Smooth muscle cell (in vitro differentiated cells): ENCODE measurements around the gene MYH10. TPM values are rescaled to one million over a fixed set of nuclear protein-coding genes. Genes with fewer than 3 reads are reported as not detected.

Source experiments
- DNase-seq: peaks from one replicate; lab custom pipeline; 2025; ENCODE audit not compliant: unreplicated experiment; lab: John Stamatoyannopoulos, UW
- H2AFZ ChIP-seq: fragments of 200-600 bp; sonication (generic); 2 replicates; pipeline ENCODE4 v1.6.0; 2016; ENCODE audit warnings: antibody characterized with exemption, low read depth, mild to moderate bottlenecking
- H3F3A ChIP-seq: fragments of 200-600 bp; sonication (generic); 2 replicates; pipeline ENCODE4 v1.6.0; 2017; ENCODE audit warnings: antibody characterized with exemption, low read depth
- H3K27ac ChIP-seq: fragments of 200-600 bp; sonication (generic); 2 replicates; pipeline ENCODE4 v1.5.1; 2016; ENCODE audit warnings: low read depth, mild to moderate bottlenecking
- H3K27me3 ChIP-seq: fragments of 200-600 bp; sonication (generic); 2 replicates; pipeline ENCODE4 v1.6.1; 2016; ENCODE audit warnings: low read depth, mild to moderate bottlenecking
- H3K36me3 ChIP-seq: fragments of 200-600 bp; sonication (generic); 2 replicates; pipeline ENCODE4 v1.5.1; 2016; ENCODE audit warnings: low read depth
- H3K4me1 ChIP-seq: fragments of 200-600 bp; sonication (generic); 2 replicates; pipeline ENCODE4 v1.5.1; 2016; ENCODE audit warnings: low read depth
- H3K4me2 ChIP-seq: fragments of 200-600 bp; sonication (generic); 2 replicates; pipeline ENCODE4 v1.6.0; 2016; ENCODE audit warnings: mild to moderate bottlenecking
- H3K4me3 ChIP-seq: fragments of 200-600 bp; sonication (generic); 2 replicates; pipeline ENCODE4 v1.5.1; 2016; ENCODE audit warnings: mild to moderate bottlenecking
- H3K79me2 ChIP-seq: fragments of 200-600 bp; sonication (generic); 2 replicates; pipeline ENCODE4 v1.6.0; 2016; ENCODE audit warnings: low read depth, mild to moderate bottlenecking
- H3K9ac ChIP-seq: fragments of 200-600 bp; sonication (generic); 2 replicates; pipeline ENCODE4 v1.6.0; 2016; ENCODE audit warnings: low read depth
- H3K9me3 ChIP-seq: fragments of 200-600 bp; sonication (generic); replicated peaks from 2 replicates; pipeline ENCODE4 v1.5.1; 2016; ENCODE audit warnings: low read depth
- H4K20me1 ChIP-seq: fragments of 200-600 bp; sonication (generic); 2 replicates; pipeline ENCODE4 v1.6.0; 2016; ENCODE audit warnings: low read depth
- CTCF ChIP-seq: fragments of 200-600 bp; sonication (generic); IDR thresholded peaks from 2 replicates; pipeline ENCODE4 v1.5.1; 2017; ENCODE audit warnings: borderline replicate concordance, mild to moderate bottlenecking, antibody characterized with exemption; ENCODE audit not compliant: insufficient read depth, poor library complexity, severe bottlenecking
- WGBS: methylation state at CpG from one replicate; pipeline ENCODE4 v1.1.7; 2016; ENCODE audit warnings: low lambda C conversion rate; 5-methylcytosine and 5-hydroxymethylcytosine counted together
- polyA plus RNA-seq: library from polyadenylated mRNA; unstranded; fragments of >200 nt; fragmentation: Nextera tagmentation; extraction: Ambion mirVana; gene quantifications from 2 replicates; pipeline ENCODE4 v1.2.1, GENCODE V29; 2016
- total RNA-seq: library from RNA; depleted of rRNA; stranded (reverse); fragments of >200 nt; gene quantifications from 2 replicates; pipeline ENCODE4 v1.2.3, GENCODE V29; 2014

Gene MYH10
- total and polyA plus RNA-seq, 2 experiments from 2014 or later = 112 to 146 TPM

- no peak overlapping the region for H3K4me2 ChIP-seq
- H4K20me1 ChIP-seq = peaks cover 12% of the 10 kb centered on the region
- no peaks in the 10 kb centered on the region for H3K4me1 ChIP-seq
- H3F3A ChIP-seq = peaks cover 22% of the 10 kb centered on the region
- H3K27me3 ChIP-seq = no peaks in the 10 kb centered on the region
- no peak for TF ChIP-seq CTCF
- WGBS = 88% methylated on average over 19 of the region's 19 CpGs
- peaks cover 17% of the 10 kb centered on the region for H3K36me3 ChIP-seq
- no peak for DNase-seq
- no peak overlapping the region for H3K27ac ChIP-seq
- H3K4me3 ChIP-seq = no peak overlapping the region
- H3K9ac ChIP-seq = no peak overlapping the region
- H3K79me2 ChIP-seq = peaks cover 5% of the 10 kb centered on the region
- H2AFZ ChIP-seq = no peak overlapping the region
- no peaks in the 10 kb centered on the region for H3K9me3 ChIP-seq
Measured at GRCh38 chr17:8487130-8487645, 143.3 kb downstream of the MYH10 start.

- no peaks in the 10 kb centered on the region for H3K4me1 ChIP-seq
- H3K9me3 ChIP-seq = no peaks in the 10 kb centered on the region
- H3K4me2 ChIP-seq = no peak overlapping the region
- H3K27me3 ChIP-seq = no peaks in the 10 kb centered on the region
- no peak for DNase-seq
- H3K79me2 ChIP-seq = peaks cover 5% of the 10 kb centered on the region
- TF ChIP-seq CTCF = no peak
- H3F3A ChIP-seq = peaks cover 27% of the 10 kb centered on the region
- WGBS = 100% methylated on average over 1 of the region's 1 CpG
- no peak overlapping the region for H2AFZ ChIP-seq
- no peak overlapping the region for H3K27ac ChIP-seq
- H4K20me1 ChIP-seq = peaks cover 24% of the 10 kb centered on the region
- peaks cover 16% of the 10 kb centered on the region for H3K36me3 ChIP-seq
- H3K9ac ChIP-seq = no peak overlapping the region
- no peak overlapping the region for H3K4me3 ChIP-seq
Measured at GRCh38 chr17:8485491-8485890, 145.0 kb downstream of the MYH10 start.

- peaks cover 30% of the 10 kb centered on the region for H4K20me1 ChIP-seq
- no peak overlapping the region for H2AFZ ChIP-seq
- peaks cover 5% of the 10 kb centered on the region for H3K79me2 ChIP-seq
- WGBS = 96% methylated on average over 1 of the region's 1 CpG
- TF ChIP-seq CTCF = no peak
- no peaks in the 10 kb centered on the region for H3K9me3 ChIP-seq
- no peaks in the 10 kb centered on the region for H3K4me1 ChIP-seq
- no peak overlapping the region for H3K9ac ChIP-seq
- H3F3A ChIP-seq = peaks cover 30% of the 10 kb centered on the region
- H3K4me3 ChIP-seq = no peak overlapping the region
- H3K36me3 ChIP-seq = peaks cover 16% of the 10 kb centered on the region
- H3K27me3 ChIP-seq = no peaks in the 10 kb centered on the region
- no peak overlapping the region for H3K4me2 ChIP-seq
- no peak overlapping the region for H3K27ac ChIP-seq
- no peak for DNase-seq
Measured at GRCh38 chr17:8484465-8484864, 146.1 kb downstream of the MYH10 start.

- WGBS = 88% methylated on average over 5 of the region's 5 CpGs
- TF ChIP-seq CTCF = no peak
- DNase-seq = no peak
Measured at GRCh38 chr17:8482546-8482945, 148.0 kb downstream of the MYH10 start.

More at GRCh38 chr17:8482546-8482945, 148.0 kb downstream of the MYH10 start:
- Histone ChIP-seq H3K79me2 (peaks cover 5% of the 10 kb centered on the region), H2AFZ (no peak overlapping the region), H3F3A (peaks cover 34% of the 10 kb centered on the region), H3K9me3 (no peaks in the 10 kb centered on the region), H3K9ac (no peak overlapping the region), H3K27me3 (no peaks in the 10 kb centered on the region), H3K27ac (peak overlapping the region; percentile 17), H4K20me1 (peaks cover 35% of the 10 kb centered on the region), H3K4me3 (no peak overlapping the region), H3K36me3 (peaks cover 21% of the 10 kb centered on the region), H3K4me1 (no peaks in the 10 kb centered on the region), H3K4me2 (no peak overlapping the region)
